Fibroblast of the conjunctiva (primary cell): ENCODE data around the gene SCFD2.
A peak's percentile ranks its signal among the peaks of the same experiment; 100 is the strongest.
"Not testable (repeated sequence)": the region's sequence is repeated elsewhere in the genome, so short reads cannot be mapped to it uniquely, and the experiment has no call there.

ENCODE experiments used
- DNase-seq: peaks from one replicate; pipeline ENCODE4 v3.0.0-alpha.2; 2010; ENCODE audit warnings: low read depth

SCFD2 gene

GRCh38 chr4:53186714-53187358, 179.0 kb downstream of the SCFD2 start:
- DNase-seq = no peak

- peak; percentile 74 for DNase-seq
Measured at GRCh38 chr4:53185869-53186585, 179.8 kb downstream of the SCFD2 start.

DNA sequence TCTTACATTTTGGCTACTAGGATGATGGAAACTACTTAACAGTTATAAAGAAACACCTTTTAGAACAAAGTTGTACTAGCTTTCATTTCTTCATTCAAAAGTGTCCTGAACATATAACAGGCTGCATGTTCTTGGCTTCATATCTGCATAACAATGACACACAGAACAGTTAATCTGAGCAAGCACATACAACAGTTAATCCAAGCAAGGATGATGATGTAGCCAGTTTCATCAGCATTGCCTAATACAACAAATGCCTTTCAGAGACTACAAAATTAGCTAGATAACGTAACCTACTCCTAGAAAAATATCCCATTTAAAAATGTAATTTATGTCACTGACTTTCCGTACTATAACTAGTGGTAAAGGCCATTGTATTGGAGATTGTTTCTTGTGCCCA, 182.1 kb downstream of the SCFD2 start:
- DNase-seq = peak; percentile 54

- DNase-seq = not testable (repeated sequence)
Measured at GRCh38 chr4:53177751-53178150, 188.1 kb downstream of the SCFD2 start.

- no peak for DNase-seq
Measured at GRCh38 chr4:53175640-53176039, 190.2 kb downstream of the SCFD2 start.

DNA sequence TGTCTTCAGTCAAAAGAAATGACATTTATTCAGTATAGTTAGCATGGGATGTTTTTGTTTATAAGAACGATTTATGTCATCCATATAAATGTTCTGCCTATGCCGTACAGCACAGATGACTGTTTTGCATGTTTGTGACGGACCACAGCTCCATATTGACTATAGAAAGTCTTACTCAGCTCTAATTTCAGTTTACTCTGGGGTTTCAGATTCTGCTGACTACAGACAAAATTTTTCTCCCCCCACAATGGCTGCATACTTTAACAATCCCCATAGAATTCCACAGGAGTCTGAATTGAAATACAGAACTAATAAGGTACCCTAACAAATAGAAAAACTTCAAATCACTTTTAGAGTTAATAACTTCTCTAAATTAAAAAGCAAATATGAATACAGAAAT, 191.0 kb downstream of the SCFD2 start:
- DNase-seq = no peak

GRCh38 chr4:53173576-53173975, 192.3 kb downstream of the SCFD2 start:
- DNase-seq = no peak

DNA sequence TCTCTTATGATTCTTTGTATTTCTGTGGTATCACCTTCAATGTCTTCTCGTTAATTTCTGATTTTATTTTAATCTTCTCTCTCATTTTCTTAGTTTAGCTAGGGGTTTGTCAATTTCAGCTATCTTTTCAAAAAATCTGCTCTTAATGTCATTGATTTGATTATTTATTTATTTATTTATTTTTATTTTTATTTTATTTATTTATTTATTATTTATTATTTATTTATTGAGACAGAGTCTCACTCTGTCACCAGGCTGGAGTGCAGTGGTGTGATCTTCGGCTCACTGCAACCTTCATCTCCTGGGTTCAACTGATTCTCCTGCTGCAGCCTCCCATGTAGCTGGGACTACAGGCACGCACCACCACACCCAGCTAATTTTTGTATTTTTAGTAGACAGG, 194.1 kb downstream of the SCFD2 start:
- no peak for DNase-seq

DNA sequence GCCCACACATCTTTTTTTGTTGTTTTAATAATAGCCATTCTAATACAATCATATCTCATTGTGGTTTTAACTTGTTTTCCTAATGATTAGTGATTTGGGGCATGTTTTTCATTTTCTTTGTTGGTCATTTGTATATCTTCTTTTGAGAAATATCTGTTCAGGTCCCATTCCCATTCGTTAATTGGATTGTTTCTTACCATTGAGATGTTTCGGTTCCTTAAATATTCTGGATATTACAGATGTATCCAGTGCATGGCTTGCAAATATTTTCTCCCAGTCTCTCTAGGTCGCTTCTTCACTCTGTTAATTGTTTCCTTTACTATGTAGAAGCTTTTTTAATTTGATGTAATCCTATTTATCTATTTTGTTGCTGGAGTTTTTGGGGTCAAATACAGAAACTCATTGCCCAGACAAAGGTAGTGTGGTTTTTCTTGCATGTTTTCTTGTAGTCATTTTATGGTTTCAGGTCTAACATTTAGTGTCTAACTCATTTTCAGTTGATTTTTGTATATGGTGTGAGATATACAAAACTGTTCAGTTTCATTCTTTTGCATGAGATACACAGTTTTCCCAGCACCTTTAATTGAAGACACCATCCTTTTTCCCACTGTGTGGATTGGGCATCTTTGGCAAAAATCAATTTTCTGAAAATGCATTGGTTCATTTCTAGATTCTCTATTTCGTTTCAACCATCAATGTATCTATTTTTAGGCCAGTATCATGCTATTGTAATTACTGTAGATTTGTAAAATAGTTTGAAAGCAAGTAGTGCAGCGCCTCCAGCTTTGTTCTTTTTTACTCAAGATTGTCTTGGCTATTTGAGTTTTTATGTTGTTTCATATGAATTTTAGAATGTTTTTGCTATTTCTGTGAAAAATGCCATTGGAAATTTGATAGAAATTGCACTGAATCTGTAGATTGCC, 195.9 kb downstream of the SCFD2 start:
- DNase-seq = no peak

GRCh38 chr4:53168228-53168627, 197.6 kb downstream of the SCFD2 start:
- DNase-seq = no peak

GRCh38 chr4:53162969-53163368, 202.9 kb downstream of the SCFD2 start:
- DNase-seq = no peak

GRCh38 chr4:53161787-53162433, 204.0 kb downstream of the SCFD2 start:
- no peak for DNase-seq

DNA sequence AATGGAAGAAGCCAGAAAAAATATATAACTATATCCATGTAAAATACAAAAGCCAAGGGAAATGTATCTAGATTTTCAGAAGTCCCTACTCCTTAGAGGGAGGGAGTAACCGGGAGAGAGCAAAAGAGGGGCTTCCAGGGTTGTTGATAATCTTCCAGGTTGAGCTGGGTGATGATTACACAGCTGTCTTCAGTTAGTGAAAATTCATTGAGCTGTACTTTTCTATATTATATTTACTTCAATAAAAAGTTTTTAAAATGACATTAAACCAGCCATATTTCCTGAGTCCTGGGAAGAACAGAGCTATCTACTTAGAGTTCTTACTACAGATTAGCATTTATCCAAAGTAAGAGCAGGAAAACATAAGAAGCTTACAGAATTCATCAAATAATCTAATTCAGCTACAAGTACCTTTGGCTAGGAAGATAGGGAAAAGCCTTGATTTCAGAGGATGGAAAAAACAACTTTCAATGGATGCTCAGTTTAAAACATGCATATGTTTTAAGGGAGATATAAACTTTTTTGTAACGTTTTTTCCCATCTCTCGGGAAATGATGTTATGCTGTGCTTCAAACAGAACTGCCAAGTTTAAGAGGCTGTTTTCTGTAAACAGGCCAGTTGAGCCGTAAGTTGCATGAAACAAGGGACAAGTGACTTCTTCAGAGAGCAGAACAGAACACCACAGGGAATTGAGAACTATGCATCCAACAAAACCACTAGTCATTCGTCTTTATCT, 204.6 kb downstream of the SCFD2 start:
- no peak for DNase-seq

- no peak for DNase-seq
Measured at GRCh38 chr4:53156896-53157295, 209.0 kb downstream of the SCFD2 start.

GRCh38 chr4:53152467-53152866, 213.4 kb downstream of the SCFD2 start:
- DNase-seq = no peak

- DNase-seq = no peak
Measured at GRCh38 chr4:53151489-53151788, 214.4 kb downstream of the SCFD2 start.

DNA sequence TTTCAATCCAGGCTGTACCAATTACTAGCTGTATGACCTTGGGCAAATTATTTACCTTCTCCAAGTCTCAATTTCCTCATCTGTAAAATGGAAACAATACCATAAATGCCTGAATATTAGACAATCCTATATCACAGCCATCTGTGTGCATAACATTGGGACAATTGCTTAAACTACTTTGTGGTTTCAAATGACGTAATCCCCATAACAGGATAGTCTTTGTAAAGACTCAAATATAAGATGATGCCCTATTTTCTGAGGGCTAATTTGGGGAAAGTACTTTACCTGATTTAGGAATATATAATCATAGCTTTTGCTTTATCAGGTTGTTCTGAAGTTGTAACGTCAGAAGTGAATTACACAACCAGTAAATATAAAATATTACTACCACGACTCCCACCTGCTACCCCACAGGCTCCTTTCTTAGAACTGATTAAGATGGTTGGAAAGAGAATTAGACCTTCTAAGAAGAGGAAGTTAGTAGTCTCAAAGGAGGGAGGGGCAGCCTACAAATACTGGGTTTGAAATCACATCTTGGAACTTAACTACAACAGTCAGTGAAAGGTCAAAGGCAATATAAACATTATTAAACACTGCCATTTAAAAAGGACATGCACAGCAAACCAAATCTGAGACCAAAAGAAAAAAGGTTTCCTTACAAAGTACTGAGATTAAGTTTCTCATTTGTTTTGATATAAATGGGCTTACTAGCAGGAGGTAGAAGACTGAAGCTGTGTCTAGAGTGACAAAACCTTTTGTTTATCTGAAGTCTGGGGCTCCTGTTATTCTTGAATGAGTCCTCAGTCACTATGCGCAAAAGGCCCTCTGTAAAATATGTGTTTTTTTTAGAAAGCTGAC, 215.0 kb downstream of the SCFD2 start:
- no peak for DNase-seq

DNA sequence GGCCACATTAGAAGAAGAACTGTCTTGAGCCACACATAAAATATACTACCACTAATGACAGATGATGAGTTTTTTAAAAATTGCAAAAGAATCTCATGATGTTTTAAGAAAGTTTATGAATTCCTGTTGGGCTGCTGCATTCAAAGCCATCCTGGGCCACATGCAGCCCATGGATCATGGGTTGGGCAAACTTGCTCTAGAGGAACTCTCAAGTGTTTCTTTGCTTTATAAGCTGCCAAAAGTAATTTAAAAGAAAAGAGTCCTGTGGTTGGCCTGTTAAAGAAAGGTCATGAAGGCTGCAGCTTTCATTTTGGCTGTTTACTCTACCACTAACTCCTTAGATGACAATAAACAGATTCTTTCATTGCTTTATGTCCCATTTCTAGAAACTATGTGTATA, 218.2 kb downstream of the SCFD2 start:
- DNase-seq = no peak

DNA sequence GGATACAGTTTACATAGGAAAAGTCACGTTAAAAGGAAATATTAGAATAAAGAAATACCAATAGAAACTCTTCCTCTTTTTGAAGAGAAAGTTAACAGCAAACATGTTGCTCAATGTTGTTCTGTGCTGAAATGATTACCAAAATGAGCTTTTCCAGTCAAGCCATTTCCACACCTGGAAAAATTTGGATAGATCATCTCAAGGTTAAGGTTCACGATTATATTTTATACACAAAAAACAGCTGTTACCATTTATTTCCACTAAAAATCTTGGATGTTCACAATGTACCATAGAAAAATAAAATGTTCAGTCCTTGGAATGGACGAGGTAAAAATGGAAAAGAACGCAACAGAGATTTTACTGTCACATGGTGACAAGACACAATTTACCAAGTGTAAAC, 218.7 kb downstream of the SCFD2 start:
- DNase-seq = no peak

DNA sequence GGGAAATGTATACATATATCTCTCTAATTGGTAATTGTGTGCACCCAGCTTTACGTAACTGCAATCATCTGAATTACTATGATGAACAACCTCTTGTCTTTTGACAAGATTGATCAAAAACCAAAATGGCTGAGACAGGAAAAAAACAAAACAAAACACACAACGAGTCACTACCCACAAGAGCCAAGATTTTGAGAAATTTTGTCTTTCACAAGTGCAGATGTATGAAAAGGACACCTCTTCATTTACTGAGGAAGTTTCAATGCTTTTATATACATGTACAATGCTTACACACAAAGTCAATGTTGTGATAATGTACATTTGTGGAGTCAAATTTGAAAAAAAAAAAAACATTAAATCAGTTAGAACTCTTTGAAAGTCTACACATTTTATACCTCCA, 224.6 kb downstream of the SCFD2 start:
- DNase-seq = no peak

GRCh38 chr4:53139256-53139655, 226.6 kb downstream of the SCFD2 start:
- DNase-seq = not testable (repeated sequence)
